CD14-positive monocyte (primary cell): ENCODE measurements around the gene BIRC3. TPM values are rescaled to one million over a fixed set of nuclear protein-coding genes. Genes with fewer than 3 reads are reported as not detected.

Source experiments
- DNase-seq, 3 donors: peaks; one replicate each; pipeline ENCODE4 v3.0.0-alpha.2; 2011 to 2022
- H2AFZ ChIP-seq: 2 replicates; pipeline ENCODE4 v1.6.0; 2012; ENCODE audit warnings: mild to moderate bottlenecking, low read depth, low read length, inconsistent platforms; ENCODE audit not compliant: insufficient read depth, poor library complexity, severe bottlenecking
- H3K27ac ChIP-seq, 2 donors: 1 replicate in 1 of 2; 2 replicates in 1 of 2; pipeline ENCODE4 v1.5.1; 2012 to 2013; ENCODE audit warnings: low read length in 2 of 2, control low read depth in 1 of 2, inconsistent platforms in 1 of 2, low read depth in 1 of 2, mild to moderate bottlenecking in 1 of 2
- H3K27me3 ChIP-seq, 2 donors: one replicate each; pipeline versions ENCODE4 v1.6.0 to v1.6.1; 2011 to 2013; ENCODE audit warnings: low read length in 2 of 2; ENCODE audit not compliant: control insufficient read depth in 2 of 2, insufficient read depth in 2 of 2
- H3K36me3 ChIP-seq, 2 donors: replicated peaks in 1 of 2; 1 replicate in 1 of 2; 2 replicates in 1 of 2; pipeline versions ENCODE4 v1.5.1 to v1.6.1; 2012 to 2013; ENCODE audit warnings: low read length in 2 of 2, control low read depth in 1 of 2, inconsistent platforms in 1 of 2, mild to moderate bottlenecking in 1 of 2; ENCODE audit not compliant: insufficient read depth in 2 of 2, control insufficient read depth in 1 of 2
- H3K4me1 ChIP-seq, 2 donors: 1 replicate in 1 of 2; 2 replicates in 1 of 2; pipeline versions ENCODE4 v1.5.1 to v1.6.1; 2012 to 2013; ENCODE audit warnings: low read length in 2 of 2, control low read depth in 1 of 2, inconsistent platforms in 1 of 2, mild to moderate bottlenecking in 1 of 2, moderate library complexity in 1 of 2; ENCODE audit not compliant: insufficient read depth in 2 of 2, control insufficient read depth in 1 of 2
- H3K4me2 ChIP-seq: replicated peaks from 2 replicates; pipeline ENCODE3; 2012; ENCODE audit warnings: low read length, moderate library complexity, mild to moderate bottlenecking; ENCODE audit not compliant: poor library complexity, severe bottlenecking; ENCODE audit errors: extremely low read depth
- H3K4me3 ChIP-seq, 3 experiments: fragments of 200-600 bp in 1 of 3; sonication (generic) in 1 of 3; replicated peaks in 1 of 3; 1 replicate in 2 of 3; 2 replicates in 1 of 3; pipeline ENCODE4 v1.5.1; 2011 to 2013; ENCODE audit warnings: low read length in 3 of 3, mild to moderate bottlenecking in 3 of 3, control low read depth in 2 of 3, low read depth in 2 of 3, inconsistent platforms in 1 of 3, moderate library complexity in 1 of 3
- H3K79me2 ChIP-seq: 2 replicates; pipeline ENCODE4 v1.6.0; 2012; ENCODE audit warnings: mild to moderate bottlenecking, control low read depth, inconsistent platforms, low read length, moderate library complexity; ENCODE audit not compliant: insufficient read depth
- H3K9ac ChIP-seq: 2 replicates; pipeline ENCODE4 v1.6.0; 2017; ENCODE audit warnings: low read length, mild to moderate bottlenecking; ENCODE audit not compliant: insufficient read depth, poor library complexity, severe bottlenecking
- H3K9me3 ChIP-seq, 2 donors: replicated peaks in 1 of 2; 1 replicate in 1 of 2; 2 replicates in 1 of 2; pipeline versions ENCODE4 v1.5.1 to v1.6.1; 2012 to 2013; ENCODE audit warnings: low read length in 2 of 2, control low read depth in 1 of 2; ENCODE audit not compliant: control insufficient read depth in 1 of 2, insufficient read depth in 1 of 2
- H4K20me1 ChIP-seq: 2 replicates; pipeline ENCODE4 v1.6.0; 2012; ENCODE audit warnings: mild to moderate bottlenecking, low read length, control low read depth, moderate library complexity; ENCODE audit not compliant: insufficient read depth
- H3K27ac Mint-ChIP-seq, 7 donors: one replicate each; pipeline ENCODE4 v1.8.0; 2020; ENCODE audit warnings: mild to moderate bottlenecking in 7 of 7, mixed read lengths in 7 of 7, moderate library complexity in 6 of 7, inconsistent platforms in 2 of 7
- H3K27me3 Mint-ChIP-seq, 3 donors: one replicate each; pipeline ENCODE4 v1.8.0; 2021 to 2022; ENCODE audit warnings: low read depth in 3 of 3, mild to moderate bottlenecking in 3 of 3, mixed read lengths in 3 of 3, moderate library complexity in 3 of 3, inconsistent platforms in 1 of 3
- H3K36me3 Mint-ChIP-seq, 2 donors: one replicate each; pipeline ENCODE4 v1.8.0; 2020; ENCODE audit warnings: mixed read lengths in 2 of 2, inconsistent platforms in 1 of 2, mild to moderate bottlenecking in 1 of 2
- H3K4me1 Mint-ChIP-seq: one replicate; pipeline ENCODE4 v1.8.0; 2020; ENCODE audit warnings: mild to moderate bottlenecking, mixed read lengths
- H3K4me3 Mint-ChIP-seq, 2 donors: one replicate each; pipeline ENCODE4 v1.8.0; 2020; ENCODE audit warnings: mild to moderate bottlenecking in 2 of 2, mixed read lengths in 2 of 2, moderate library complexity in 1 of 2
- H3K9me3 Mint-ChIP-seq, 7 donors: one replicate each; pipeline ENCODE4 v1.8.0; 2020 to 2022; ENCODE audit warnings: mixed read lengths in 7 of 7, mild to moderate bottlenecking in 6 of 7, moderate library complexity in 6 of 7, inconsistent platforms in 2 of 7
- WGBS: methylation state at CpG from one replicate; pipeline ENCODE4 v1.1.5; 2013; ENCODE audit warnings: missing lambda C conversion rate; ENCODE audit not compliant: insufficient coverage; 5-methylcytosine and 5-hydroxymethylcytosine counted together
- intact Hi-C, 2 donors: fragments of 100-400 bp; cut with micrococcal nuclease; formaldehyde crosslinking; loops; one replicate each; pipeline versions ENCODE4 v1.15.0 to v1.15.1; 2023
- polyA plus RNA-seq, 3 donors: library from polyadenylated mRNA; depleted of rRNA in 1 of 3; unstranded in 2 of 3; stranded (reverse) in 1 of 3; fragments of 300-500 nt in 2 of 3; fragments of >200 nt in 1 of 3; fragmentation: Illumina TruSeq in 2 of 3; gene quantifications; 1 replicate in 2 of 3; 2 replicates in 1 of 3; pipeline ENCODE4 v1.2.3, GENCODE V29; 2012 to 2021
- TF ChIP-seq, protein P1 (sequence below): fragments of 200-600 bp; IDR thresholded peaks from one replicate; pipeline ENCODE4 v1.8.0; 2022; ENCODE audit warnings: antibody characterized with exemption, mild to moderate bottlenecking

BIRC3 gene
- polyA plus RNA-seq, 3 donors = 3.0 to 9.8 (median 9.5) TPM

GRCh38 chr11:102284008-102284407 lies 33.3 kb upstream of the BIRC3 start:
- H3K9me3 ChIP-seq = no peaks in the 10 kb centered on the region
- H3K27ac Mint-ChIP-seq = peak overlapping the region in 1 of 7 donors; percentile 90
- no peaks in the 10 kb centered on the region for H3K79me2 ChIP-seq
- peaks cover 34% of the 10 kb centered on the region for H3K4me1 Mint-ChIP-seq
- H3K9me3 Mint-ChIP-seq = no peaks in the 10 kb centered on the region
- peaks cover 14 to 23% (median 17%) of the 10 kb centered on the region in 3 donors for H3K27me3 Mint-ChIP-seq
- no peak for DNase-seq
- H4K20me1 ChIP-seq = no peaks in the 10 kb centered on the region
- no peak overlapping the region for H3K4me2 ChIP-seq
- peaks cover 9 to 16% of the 10 kb centered on the region in 2 donors for H3K27me3 ChIP-seq
- H3K27ac ChIP-seq = no peak overlapping the region
- H3K4me1 ChIP-seq = peaks cover 32 to 38% of the 10 kb centered on the region in 2 donors
- intact Hi-C loops = loop anchor here (10.0 kb wide), 1 partner anchor 211 kb away; no protein-coding TSS in a partner anchor
- H3K9ac ChIP-seq = no peak overlapping the region
- TF ChIP-seq, protein P1, sequence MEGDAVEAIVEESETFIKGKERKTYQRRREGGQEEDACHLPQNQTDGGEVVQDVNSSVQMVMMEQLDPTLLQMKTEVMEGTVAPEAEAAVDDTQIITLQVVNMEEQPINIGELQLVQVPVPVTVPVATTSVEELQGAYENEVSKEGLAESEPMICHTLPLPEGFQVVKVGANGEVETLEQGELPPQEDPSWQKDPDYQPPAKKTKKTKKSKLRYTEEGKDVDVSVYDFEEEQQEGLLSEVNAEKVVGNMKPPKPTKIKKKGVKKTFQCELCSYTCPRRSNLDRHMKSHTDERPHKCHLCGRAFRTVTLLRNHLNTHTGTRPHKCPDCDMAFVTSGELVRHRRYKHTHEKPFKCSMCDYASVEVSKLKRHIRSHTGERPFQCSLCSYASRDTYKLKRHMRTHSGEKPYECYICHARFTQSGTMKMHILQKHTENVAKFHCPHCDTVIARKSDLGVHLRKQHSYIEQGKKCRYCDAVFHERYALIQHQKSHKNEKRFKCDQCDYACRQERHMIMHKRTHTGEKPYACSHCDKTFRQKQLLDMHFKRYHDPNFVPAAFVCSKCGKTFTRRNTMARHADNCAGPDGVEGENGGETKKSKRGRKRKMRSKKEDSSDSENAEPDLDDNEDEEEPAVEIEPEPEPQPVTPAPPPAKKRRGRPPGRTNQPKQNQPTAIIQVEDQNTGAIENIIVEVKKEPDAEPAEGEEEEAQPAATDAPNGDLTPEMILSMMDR = no peak
- no peak overlapping the region for H3K4me3 ChIP-seq
- no peaks in the 10 kb centered on the region for H3K36me3 Mint-ChIP-seq
- no peak overlapping the region for H2AFZ ChIP-seq
- no peak overlapping the region for H3K4me3 Mint-ChIP-seq
- WGBS = no CpG with 5 or more reads among the region's 3 CpGs
- H3K36me3 ChIP-seq = no peaks in the 10 kb centered on the region

DNA sequence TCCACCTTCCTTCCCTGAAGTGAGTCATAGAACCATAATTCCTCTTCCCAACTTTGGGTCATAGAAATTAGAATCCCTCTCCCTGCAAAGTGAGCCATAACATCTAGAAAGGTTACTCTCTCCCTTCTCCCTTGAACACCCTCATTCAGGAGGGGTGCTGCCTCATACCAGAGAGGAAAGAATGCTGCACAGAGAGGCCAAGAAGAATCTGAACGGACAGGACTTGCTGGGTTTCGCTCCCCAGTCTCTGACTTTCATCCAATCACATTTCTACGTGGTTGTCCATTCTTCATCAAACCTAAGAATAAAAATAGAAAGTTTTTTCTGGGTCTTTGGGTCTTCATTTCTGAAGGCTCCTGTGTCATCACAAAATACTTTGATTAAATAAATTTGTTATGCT lies 31.0 kb upstream of the BIRC3 start:
- H3K9me3 ChIP-seq = no peaks in the 10 kb centered on the region
- no peak overlapping the region for H3K4me3 Mint-ChIP-seq
- H3K27me3 ChIP-seq = no peaks in the 10 kb centered on the region
- intact Hi-C loops = loop anchor here (5.0 to 10.0 kb wide), 2 partner anchors 61 to 209 kb away; partner anchors contain the start of gene BIRC2 (in 1 of the 2)
- no peaks in the 10 kb centered on the region for H4K20me1 ChIP-seq
- H3K79me2 ChIP-seq = no peaks in the 10 kb centered on the region
- peaks cover 37% of the 10 kb centered on the region for H3K4me1 Mint-ChIP-seq
- no peaks in the 10 kb centered on the region for H3K36me3 ChIP-seq
- no peak for DNase-seq
- peaks cover 32 to 38% of the 10 kb centered on the region in 2 donors for H3K4me1 ChIP-seq
- TF ChIP-seq, protein P1 = no peak
- H3K27ac Mint-ChIP-seq = peak overlapping the region in 4 of 7 donors; percentile 56 to 84 (median 80)
- H3K9ac ChIP-seq = no peak overlapping the region
- no peak overlapping the region for H3K27ac ChIP-seq
- no peak overlapping the region for H3K4me2 ChIP-seq
- H3K36me3 Mint-ChIP-seq = no peaks in the 10 kb centered on the region
- H2AFZ ChIP-seq = no peak overlapping the region
- WGBS = no CpG with 5 or more reads among the region's 3 CpGs
- no peaks in the 10 kb centered on the region for H3K9me3 Mint-ChIP-seq
- peaks cover 4 to 8% (median 7%) of the 10 kb centered on the region in 3 donors for H3K27me3 Mint-ChIP-seq
- H3K4me3 ChIP-seq = no peak overlapping the region
